GM21528 (cell line): ENCODE data around the gene RALGPS2.
"Not testable (repeated sequence)": the region's sequence is repeated elsewhere in the genome, so short reads cannot be mapped to it uniquely, and the experiment has no call there.

Experiments used
- ATAC-seq: cut with Tn5 transposase; IDR thresholded peaks from one replicate; pipeline ENCODE4 v1.9.1; 2021; ENCODE audit warnings: mild to moderate bottlenecking, moderate library complexity; ENCODE audit not compliant: unreplicated experiment, low FRiP score

Gene RALGPS2

DNA sequence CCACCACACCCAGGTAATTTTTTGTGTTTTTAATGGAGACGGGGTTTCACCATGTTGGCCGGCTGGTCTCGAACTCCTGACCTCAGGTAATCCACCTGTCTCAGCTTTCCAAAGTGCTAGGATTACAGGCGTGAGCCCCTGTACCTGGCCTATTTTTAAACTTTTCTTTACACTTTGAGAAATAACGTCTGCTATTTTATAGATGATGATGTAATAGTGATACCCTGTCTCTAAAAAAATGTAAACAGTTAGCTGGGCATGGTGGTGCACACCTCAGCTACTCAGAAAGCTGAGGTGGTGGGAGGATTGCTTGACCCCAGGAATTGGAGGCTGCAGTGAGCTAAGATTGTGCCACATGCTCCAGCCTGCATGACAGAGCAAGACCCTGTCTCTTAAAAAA, 47.9 kb downstream of the RALGPS2 start:
- no peak for ATAC-seq

DNA sequence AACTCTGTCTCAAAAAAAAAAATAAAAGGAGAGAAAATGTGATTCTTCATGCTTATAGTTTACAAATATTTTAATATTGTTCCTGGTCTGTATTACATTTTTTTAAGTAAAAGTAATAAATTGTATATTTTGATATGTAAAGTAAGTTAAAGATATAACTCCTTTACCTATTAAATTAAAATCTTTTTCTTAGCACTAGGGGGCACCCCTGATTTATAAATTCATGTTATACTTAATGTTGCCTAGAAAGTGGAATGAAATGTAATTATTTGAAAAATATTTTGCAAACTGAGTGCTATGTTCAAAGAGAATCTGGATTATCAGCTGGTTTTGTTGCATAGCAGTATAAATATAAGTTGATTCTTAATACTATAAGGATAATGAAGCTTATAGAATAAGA, 49.2 kb downstream of the RALGPS2 start:
- no peak for ATAC-seq

DNA sequence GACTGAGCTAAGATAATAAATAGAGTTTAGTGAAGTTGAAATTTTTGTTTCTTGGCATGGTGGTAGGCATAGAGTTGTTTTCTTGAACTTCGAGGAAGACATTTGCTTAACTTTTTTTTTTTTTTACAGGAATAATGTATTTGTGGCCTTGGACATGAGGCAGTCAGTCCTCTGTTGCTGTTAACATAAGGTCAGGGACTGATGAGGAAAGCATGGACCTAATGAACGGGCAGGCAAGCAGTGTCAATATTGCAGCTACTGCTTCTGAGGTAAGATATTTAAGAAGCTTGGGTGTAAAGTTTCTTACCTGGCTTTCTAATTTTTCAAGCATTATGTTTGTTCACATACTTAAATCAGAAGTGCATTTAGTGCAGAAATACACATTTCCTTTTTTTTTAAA, 51.5 kb downstream of the RALGPS2 start:
- ATAC-seq: no peak

DNA sequence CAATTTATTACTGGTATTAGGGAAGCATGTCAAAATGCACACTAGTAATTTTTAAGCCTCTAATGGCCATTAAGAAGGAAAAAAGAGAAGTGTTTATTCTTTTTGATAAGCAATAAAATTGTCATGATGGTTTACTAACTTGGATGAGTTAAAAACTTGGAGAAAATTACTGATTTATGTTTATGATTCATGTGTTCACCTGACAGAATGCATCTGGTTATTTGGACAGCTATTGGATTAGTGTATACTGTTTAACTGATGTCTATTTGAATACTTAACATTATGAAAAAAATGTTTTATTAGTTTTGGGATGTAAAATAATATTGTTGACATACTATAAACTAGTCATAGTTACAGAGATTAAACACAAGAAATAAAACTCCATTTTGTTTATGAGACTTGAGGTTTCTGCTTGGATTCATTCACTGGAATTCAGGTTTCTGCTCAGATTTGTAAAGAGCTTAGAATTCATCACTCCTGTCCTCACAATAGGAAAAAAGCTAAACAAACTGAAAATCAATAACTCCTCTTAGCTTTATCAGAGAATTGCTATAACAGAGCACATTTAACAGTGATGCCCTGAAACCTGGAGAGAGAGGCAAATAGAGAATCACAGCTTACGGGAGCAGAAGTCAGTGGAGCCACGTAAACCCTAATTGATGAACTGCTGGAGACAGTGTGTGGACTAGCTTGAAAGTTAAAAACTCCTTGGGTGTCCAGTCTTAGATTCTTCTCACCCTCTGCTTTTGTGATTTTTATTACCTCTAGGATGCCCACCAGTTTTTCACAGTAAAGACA, 56.7 kb downstream of the RALGPS2 start:
- ATAC-seq: no peak

DNA sequence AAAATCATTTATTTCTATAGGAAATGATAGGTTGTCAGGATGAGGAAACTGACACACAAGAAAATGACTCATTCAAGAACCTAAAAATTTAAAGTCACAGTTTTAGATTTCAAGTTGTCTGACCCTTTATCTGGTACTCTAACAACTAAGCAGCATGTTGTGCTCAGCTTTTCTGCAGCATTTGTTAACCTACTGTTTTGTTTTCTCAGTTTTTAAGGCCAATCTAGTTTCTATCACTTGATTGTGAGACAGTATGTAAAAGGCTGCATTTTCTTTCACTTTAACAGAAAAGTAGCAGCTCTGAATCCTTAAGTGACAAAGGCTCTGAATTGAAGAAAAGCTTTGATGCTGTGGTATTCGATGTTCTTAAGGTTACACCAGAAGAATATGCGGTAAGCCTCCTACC, 59.1 kb downstream of the RALGPS2 start:
- no peak for ATAC-seq

DNA sequence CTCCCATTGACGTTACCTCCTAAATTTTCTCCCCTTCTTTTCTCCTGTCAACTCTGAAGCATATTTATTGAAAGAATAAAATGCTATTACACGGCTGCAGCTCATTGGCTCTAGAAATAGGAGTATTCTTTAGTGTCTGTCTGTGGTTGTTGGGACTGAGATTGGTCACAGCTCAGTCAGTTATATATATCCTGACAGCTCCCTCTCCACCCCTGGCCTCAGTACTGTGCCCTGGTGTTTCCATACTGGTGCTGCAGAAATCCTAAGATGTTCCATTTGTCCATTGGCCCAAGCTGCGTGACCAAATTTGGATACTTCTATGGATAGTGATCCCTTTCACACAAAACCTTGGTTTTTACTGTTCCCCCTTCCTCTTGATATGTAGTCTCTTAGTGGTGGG, 67.3 kb downstream of the RALGPS2 start:
- ATAC-seq: no peak

DNA sequence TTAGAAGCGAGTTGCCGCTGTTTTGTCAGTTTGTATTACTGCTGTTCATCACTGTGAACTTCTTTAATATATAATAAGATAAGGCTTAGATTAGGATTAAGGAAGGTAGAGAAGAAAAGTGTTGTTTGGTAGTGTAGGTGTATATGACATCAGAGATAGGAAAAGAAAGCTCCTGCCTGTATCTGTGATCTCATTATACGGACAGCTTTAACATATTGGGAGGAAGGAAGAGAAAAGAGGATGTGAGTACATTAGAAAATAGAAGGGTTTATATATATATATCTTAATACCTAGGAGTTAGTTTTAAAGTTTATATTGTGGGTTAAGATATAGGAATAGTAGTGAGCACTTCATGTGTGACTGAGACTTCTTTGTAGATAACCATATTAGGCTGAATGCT, 71.0 kb downstream of the RALGPS2 start:
- ATAC-seq: no peak

DNA sequence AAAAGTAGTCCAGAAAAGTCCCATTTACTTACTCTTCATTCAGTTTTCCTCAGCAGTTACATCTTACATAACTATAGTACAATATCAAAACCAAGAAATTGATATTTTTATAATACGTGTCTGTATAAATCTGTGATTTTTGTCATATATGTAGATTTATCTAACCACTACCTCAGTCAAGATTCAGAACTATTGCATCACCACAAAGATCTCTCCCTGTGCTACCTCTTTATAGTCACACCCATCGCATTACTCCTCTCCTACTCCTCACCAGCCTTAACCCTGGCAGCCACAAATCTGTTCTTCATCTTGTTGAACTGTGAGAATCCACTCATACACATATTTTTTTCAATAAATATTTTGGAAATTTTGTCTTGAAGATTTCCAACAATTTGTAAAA, 72.5 kb downstream of the RALGPS2 start:
- no peak for ATAC-seq

DNA sequence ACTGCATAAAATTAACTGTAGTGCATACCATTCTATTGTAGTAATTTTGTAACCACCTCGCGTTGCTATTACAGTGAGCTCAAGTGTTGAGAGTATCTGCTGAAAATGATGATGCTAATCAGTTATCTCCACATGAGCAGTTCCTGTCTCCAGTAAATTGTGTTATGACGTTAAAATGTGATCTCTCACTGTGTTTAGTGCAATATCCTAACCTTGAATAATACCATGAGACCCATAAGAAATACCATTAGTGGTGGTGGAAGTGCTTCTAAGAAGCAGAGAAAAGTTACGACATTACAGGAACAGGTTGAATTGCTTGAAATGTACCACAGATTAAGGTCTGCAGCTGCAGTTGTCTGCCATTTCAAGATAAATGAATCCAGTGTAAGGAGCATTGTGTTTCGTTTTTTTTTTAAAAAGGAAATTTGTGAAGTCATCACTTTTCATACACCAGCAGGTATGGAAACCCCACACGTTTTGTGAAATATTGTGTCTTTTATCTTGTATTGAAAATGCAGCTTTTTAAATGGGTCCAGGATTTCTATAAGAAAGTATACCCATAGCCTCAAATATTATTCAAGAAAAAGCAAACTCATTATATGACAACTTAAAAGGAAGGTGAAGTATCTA, 73.3 kb downstream of the RALGPS2 start:
- no peak for ATAC-seq

DNA sequence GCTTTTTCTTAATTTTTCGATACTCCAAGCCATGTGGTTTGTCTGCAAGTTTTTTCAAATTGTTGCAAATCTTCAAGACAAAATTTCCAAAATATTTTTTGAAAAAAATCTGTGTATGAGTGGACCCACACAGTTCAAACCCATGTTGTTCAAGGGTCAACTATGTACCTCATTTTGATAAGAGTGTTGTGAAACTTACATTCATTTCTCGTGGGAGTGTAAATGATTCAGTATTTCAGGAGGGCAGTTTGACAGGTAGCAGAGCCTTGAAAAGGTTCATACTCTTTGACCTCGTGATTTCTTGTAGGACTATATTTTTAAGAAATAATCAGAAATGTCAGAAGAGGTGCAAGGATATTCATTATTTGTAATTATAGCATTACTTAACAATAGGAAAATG, 77.8 kb downstream of the RALGPS2 start:
- no peak for ATAC-seq

DNA sequence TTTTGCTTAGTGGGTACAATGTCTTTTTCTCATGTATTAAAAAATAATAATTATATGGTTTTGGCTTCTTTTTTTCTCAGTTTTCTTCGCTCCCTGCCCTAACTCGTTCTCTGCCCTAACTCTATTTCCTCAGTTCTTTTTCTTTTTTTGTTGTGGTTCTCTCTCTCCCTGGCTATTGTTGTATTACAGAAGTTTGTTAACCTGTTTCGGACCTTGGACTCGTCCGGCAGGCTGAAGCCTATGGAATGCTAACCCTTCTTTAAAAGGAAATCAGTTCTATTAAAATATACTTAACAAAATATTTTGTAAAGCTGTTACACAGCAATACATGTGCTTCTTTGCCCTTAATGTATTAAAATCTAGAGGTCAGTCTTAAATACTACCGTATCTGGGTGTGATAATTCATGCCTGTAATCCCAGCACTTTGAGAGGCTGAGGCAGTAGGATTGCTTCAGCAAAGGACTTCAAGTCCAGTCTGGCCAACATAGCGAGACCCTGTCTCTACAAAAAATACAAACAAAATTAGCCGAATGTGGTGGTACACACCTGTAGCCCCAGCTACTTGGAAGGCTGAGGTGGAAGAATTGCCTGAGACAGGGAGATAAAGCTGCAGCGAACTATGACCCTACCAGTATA, 81.7 kb downstream of the RALGPS2 start:
- no peak for ATAC-seq

DNA sequence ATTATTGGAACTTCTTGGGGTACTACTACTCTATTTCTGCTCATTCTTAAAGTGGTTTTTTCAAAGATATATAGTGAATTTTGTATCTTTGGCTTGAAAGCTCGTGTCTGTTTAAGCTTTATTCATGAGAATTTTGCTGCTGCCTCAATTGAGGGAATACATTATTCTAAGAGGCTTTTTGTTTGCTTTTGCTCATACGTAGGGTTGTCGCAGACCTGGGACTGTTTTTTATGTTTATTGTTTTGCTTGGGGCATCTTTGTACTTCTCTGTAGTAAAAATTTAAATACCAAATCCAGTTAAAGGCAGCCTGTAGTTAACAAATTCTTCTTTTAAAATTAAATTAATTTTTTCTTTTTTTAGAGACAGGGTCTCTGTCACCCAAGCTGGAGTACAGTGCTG, 83.5 kb downstream of the RALGPS2 start:
- ATAC-seq: no peak

DNA sequence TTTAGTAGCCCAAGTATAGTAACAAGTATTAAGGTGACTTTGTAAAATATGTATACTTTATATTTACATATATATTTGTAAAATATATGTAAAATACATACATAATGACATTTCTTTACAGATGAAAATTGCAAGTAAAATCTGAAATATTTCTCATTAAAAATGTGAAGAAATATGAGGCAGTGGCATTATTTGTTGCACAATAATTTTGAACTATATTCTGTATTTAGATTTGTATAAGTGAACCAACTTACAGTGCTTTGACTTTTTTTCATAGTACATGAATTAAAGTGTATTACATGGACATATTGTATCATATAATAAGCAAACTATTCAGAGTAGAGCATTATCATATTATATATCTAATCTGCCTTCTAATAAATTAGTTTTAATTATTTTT, 85.5 kb downstream of the RALGPS2 start:
- no peak for ATAC-seq

DNA sequence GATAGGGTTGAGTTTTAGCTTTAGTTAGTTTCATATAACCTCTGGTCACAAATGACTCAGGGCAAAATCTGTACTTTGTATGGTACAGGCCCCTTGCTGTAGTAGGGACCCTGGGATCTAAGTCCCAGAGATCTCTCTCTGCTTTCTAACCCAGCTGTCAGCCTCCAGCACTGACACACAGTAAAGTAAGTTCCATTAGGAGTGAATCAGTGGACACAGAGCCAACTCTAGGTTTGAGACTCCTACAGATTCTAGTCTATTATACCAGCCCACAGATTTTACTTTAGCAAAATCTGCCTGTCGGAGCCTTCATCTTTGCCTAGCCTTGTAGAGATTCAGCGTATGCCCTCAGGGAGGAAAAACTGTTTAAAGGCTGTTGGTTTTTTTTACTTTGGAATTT, 93.4 kb downstream of the RALGPS2 start:
- no peak for ATAC-seq

DNA sequence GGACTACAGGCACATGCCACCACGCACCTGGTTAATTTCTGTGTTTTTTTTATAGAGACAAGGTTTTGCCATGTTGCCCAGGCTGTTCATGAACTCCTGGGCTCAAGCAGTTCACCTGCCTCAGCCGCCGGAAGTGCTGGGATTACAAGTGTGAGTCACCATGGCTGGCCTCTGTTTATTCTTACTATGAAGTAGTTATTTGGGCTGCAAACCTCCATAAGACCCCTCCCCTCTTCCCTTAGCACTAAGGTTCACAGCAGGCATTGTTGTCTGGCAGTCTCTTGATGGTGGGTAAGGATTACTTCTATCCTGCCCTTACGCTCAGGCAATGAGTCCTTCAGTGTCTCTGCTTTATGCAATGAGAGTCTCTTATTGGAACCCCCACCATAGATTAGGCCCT, 94.1 kb downstream of the RALGPS2 start:
- no peak for ATAC-seq

DNA sequence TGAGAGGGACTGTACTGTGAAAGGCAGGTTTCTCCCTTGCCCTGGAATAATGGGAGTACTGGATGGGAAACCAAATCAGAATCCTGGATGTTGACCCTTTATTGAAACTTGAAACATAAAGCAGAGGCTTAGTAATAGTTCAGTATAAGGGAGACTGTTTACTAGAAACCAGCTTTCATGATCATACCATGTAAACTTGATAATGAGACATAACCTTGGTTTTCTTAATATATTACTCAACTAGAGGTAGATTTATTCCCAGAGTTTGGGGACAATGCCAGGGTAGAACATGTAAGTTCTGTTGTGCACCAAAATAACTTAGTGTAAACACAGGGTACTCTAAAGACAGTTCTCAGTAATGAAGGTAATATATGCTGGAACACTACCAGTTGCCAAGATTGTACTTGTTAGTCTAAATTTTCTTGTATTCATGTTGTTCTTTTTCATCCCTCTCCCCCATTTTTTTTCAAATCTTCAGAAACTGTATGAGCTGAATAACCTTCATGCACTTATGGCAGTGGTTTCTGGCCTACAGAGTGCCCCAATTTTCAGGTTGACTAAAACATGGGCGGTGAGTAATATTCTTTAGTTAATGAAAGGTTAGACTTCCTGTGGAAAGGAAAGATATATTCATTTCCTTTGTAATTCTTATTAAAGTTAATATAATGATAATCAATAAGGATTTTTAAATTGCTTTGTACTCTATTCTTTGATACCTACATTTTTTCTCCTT, 96.3 kb downstream of the RALGPS2 start:
- ATAC-seq: no peak

DNA sequence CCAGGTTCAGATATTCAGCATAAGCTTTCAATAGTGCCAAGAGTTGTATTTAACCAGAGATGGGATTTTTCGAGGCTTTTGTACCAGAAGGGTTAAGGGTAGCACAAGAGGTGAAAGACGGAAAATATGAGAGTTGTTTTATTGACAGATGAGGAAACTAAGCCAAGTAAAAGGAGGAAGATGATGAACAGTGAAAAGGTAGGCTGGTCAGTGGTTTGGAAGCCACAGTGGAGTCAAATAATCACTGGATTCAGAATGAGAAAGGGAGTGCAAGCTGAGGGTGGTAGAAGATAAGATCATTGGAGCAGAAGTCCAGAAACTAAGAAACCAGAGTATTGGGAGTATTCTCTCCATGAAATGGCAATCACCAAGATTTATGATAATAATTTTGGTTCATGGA, 100.1 kb downstream of the RALGPS2 start:
- no peak for ATAC-seq

DNA sequence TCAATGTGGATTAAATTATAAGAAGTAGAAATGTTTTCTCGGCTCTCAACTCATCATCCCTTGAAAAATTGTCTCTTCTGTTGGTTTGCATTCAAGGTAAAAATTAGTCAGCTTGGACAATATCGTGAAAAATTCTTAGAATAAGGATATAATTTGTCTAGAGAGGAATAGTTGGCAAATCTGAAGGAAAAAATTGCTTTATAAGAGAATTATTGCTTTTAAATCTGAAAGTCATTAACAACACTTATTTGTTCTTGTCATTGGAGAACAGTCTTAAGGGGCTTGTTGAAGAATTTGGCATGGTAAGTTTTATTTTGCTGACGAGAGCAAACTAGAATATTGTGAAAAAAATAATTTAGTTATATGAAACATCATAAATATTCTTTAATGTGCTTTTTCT, 119.4 kb downstream of the RALGPS2 start:
- ATAC-seq: no peak

DNA sequence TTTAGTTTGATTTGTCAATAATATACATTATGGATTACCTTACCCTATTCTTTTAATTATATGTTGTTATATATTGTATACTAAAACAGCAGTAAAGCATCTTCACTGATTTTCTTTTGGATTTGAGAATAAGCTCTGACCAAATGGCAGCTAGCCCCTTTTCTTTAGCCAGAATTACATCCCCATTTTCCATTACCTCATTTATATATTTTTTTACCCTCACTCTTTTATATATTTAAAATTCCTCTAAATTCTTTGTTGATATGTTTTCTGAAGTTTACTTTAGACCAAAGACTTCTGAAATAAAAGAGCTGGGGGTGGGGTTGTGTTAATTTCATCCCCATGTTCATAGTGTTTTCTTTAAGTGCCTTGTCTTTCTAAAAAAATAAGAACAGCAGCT, 121.3 kb downstream of the RALGPS2 start:
- no peak for ATAC-seq

DNA sequence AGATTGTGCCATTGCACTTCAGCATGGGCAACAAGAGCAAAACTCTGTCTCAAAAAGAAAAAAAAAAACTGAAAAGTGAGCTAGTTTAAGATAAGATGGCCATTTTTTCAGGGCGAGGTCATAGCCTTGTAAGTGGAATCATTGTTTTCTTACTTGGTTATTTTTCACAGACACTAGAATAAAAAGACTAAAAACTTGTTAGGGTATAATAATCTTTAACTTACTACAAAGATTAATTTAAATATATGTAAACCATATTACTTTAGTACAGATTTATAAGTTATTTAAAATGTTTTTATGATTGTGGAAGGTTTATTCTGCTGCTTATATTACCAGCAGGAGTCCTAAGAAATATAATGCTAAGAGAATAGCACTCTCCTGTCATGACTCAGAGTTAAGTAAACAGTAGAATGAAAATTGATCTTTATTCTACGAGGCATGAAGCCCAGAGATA, 122.4 kb downstream of the RALGPS2 start:
- no peak for ATAC-seq

DNA sequence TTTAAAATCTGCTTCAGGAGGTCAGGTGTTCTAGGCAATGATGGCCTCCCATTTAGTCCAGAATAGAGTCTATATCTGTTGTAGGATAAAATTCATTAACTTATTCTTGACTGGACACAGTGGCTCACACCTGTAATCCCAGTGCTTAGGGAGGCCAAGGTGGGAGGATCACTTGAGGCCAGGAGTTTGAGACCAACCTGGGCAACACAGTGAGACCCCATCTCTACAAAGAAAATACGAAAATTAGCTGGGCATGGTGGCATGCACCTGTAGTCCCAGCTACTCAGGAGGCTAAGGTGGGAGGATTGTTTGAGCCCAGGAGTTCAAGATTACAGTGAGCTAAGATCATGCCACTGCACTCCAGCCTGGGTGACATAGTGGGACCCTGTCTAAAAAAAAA, 122.9 kb downstream of the RALGPS2 start:
- ATAC-seq: not testable (repeated sequence)
